PFSK-1 (cell line): Measurements from ENCODE around the gene ZNF511.

ENCODE experiments used
- FOXP2 ChIP-seq: optimal IDR thresholded peaks from 2 replicates; pipeline ENCODE3; 2011; ENCODE audit warnings: borderline replicate concordance, control low read depth, inconsistent platforms; ENCODE audit not compliant: insufficient read depth; ENCODE audit errors: extremely low read length, extremely low read depth
- POLR2AphosphoS5 ChIP-seq: IDR thresholded peaks from 2 replicates; pipeline ENCODE4 v1.6.1; 2012; ENCODE audit warnings: low read depth, mild to moderate bottlenecking, control low read depth, low read length, moderate library complexity
- REST ChIP-seq, 2 experiments: IDR thresholded peaks; 2 replicates each; pipeline versions ENCODE4 v1.6.1 to v1.8.0; 2011 to 2012; ENCODE audit warnings: low read depth in 2 of 2, low read length in 2 of 2, control low read depth in 1 of 2, inconsistent platforms in 1 of 2, mild to moderate bottlenecking in 1 of 2, moderate library complexity in 1 of 2; ENCODE audit not compliant: insufficient read depth in 1 of 2
- SIN3A ChIP-seq: IDR thresholded peaks from 2 replicates; pipeline ENCODE4 v1.6.1; 2012; ENCODE audit warnings: mild to moderate bottlenecking, low read length, moderate library complexity, borderline replicate concordance; ENCODE audit not compliant: insufficient read depth
- TAF1 ChIP-seq: IDR thresholded peaks from 2 replicates; pipeline ENCODE4 v1.6.1; 2012; ENCODE audit warnings: low read length, control low read depth, borderline replicate concordance; ENCODE audit not compliant: insufficient read depth

GRCh38 chr10:133267829-133268228, 40.9 kb upstream of the ZNF511 start:
- no peak for TF ChIP-seq REST (IDR thresholded peaks at IDR 0.05; ENCODE audit: insufficient read depth in 1 of 2, low read depth in 2 of 2, low read length in 2 of 2)
- no peak for TF ChIP-seq POLR2AphosphoS5
- no peak for TF ChIP-seq TAF1
- no peak for TF ChIP-seq SIN3A
- no peak for TF ChIP-seq FOXP2
